ENCODE data around the gene AOAH. TPM values are rescaled to one million over a fixed set of nuclear protein-coding genes. Genes with fewer than 3 reads are reported as not detected.
A peak's percentile ranks its signal among the peaks of the same experiment; 100 is the strongest.

Gene AOAH
- total RNA-seq, 1 experiment from 2014 or later, result 0.39 TPM

DNA sequence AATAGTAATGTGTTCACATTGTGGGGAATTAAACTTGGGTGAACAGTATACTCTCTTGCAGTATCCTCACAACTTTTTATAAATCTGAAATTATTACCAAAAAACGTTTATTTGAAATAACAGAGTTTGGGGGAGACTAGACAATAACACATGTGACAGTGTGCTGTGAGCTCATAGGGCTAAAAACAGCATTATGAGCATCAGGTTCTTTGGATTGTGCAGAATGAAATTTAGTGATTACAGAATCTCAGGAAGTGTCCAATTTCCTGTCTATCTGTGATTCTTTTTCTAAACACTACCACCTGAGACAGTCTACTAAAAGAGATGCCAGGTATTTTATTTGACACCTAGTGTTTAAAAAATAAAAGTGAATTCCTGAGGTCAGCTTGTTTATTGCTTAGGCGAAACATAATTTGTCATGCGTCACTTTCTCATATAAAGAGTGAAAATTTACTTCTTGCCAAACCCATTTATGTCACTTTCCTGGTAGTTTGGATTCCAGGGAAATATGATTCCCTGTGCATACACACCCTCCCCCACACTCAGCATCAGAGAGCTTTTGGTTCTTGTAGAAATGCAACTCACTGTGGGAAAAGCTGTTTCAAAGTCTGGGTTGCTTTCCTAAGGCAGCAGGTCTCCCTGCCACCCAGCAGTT, 71.2 kb downstream of the AOAH start:
- H3K18ac ChIP-seq (ENCODE audit: insufficient read length, low read depth, low read length), result no peak overlapping the region
- no peaks in the 10 kb centered on the region; a peak in 1 of 5 replicates for H3K9me3 Mint-ChIP-seq
- H3K14ac ChIP-seq (ENCODE audit: insufficient read depth, low read length), result peak overlapping the region; percentile 54; the same call in 1 of the 2 replicates
- no peak overlapping the region for H3K9ac ChIP-seq (ENCODE audit: extremely low read depth, insufficient read length, low read length)
- no peak overlapping the region for H3K23ac ChIP-seq (ENCODE audit: insufficient read length, low read depth, low read length)
- H2BK20ac ChIP-seq (ENCODE audit: low read depth, low read length, poor library complexity, severe bottlenecking), result no peak overlapping the region
- no peak overlapping the region for H2BK15ac ChIP-seq (ENCODE audit: low read depth, low read length)
- H3K27me3 Mint-ChIP-seq (ENCODE audit: low read depth), result no peaks in the 10 kb centered on the region; the same call in 1 of the 2 replicates
- peak overlapping the region in 1 of 2 experiments; percentile 6; a peak in 1 of 5 replicates for H3K4me3 Mint-ChIP-seq
- no peak overlapping the region for H3K27ac ChIP-seq (ENCODE audit: insufficient read length, low read depth, low read length)
- no peaks in the 10 kb centered on the region for H3K36me3 Mint-ChIP-seq (ENCODE audit: insufficient read depth in 1 of 3, low read depth in 3 of 3)
- no peaks in the 10 kb centered on the region for H3K23me2 ChIP-seq (ENCODE audit: insufficient read length, low read depth, low read length, poor library complexity, severe bottlenecking)
- no peak overlapping the region for H2AFZ ChIP-seq (ENCODE audit: low read length)
- no peak overlapping the region for H4K91ac ChIP-seq (ENCODE audit: insufficient read length, low read depth, low read length)
- no peak overlapping the region for H2BK12ac ChIP-seq (ENCODE audit: insufficient read length, low read depth, low read length)
- no peak for DNase-seq
- TF ChIP-seq, protein P1, sequence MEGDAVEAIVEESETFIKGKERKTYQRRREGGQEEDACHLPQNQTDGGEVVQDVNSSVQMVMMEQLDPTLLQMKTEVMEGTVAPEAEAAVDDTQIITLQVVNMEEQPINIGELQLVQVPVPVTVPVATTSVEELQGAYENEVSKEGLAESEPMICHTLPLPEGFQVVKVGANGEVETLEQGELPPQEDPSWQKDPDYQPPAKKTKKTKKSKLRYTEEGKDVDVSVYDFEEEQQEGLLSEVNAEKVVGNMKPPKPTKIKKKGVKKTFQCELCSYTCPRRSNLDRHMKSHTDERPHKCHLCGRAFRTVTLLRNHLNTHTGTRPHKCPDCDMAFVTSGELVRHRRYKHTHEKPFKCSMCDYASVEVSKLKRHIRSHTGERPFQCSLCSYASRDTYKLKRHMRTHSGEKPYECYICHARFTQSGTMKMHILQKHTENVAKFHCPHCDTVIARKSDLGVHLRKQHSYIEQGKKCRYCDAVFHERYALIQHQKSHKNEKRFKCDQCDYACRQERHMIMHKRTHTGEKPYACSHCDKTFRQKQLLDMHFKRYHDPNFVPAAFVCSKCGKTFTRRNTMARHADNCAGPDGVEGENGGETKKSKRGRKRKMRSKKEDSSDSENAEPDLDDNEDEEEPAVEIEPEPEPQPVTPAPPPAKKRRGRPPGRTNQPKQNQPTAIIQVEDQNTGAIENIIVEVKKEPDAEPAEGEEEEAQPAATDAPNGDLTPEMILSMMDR (conservative IDR thresholded peaks at IDR 0.05), result no peak
- no peaks in the 10 kb centered on the region for H3K79me1 ChIP-seq (ENCODE audit: insufficient read depth, low read depth, low read length, poor library complexity, severe bottlenecking)
- no CpG with 5 or more reads among the region's 3 CpGs for WGBS (ENCODE audit: extremely low coverage, insufficient read length, low lambda C conversion rate)
- H3K56ac ChIP-seq (ENCODE audit: insufficient read length, low read depth, low read length), result no peak overlapping the region
- H3K4ac ChIP-seq (ENCODE audit: low read depth, low read length), result no peak overlapping the region
- no peak overlapping the region for H4K5ac ChIP-seq (ENCODE audit: insufficient read length, low read depth, low read length)
- no peaks in the 10 kb centered on the region for H3K9me3 ChIP-seq (ENCODE audit: control insufficient read depth, low read depth, low read length)
- no peak overlapping the region for H2BK5ac ChIP-seq (ENCODE audit: insufficient read length, low read length)
- H2BK120ac ChIP-seq (ENCODE audit: low read depth, low read length, poor library complexity, severe bottlenecking), result peak overlapping the region; percentile 8
- H4K20me1 ChIP-seq (ENCODE audit: control insufficient read depth, insufficient read depth, insufficient read length), result no peaks in the 10 kb centered on the region
- no peak overlapping the region for H2AK5ac ChIP-seq (ENCODE audit: insufficient read length, low read length)
- no peaks in the 10 kb centered on the region for H3K79me2 ChIP-seq (ENCODE audit: insufficient read depth, low read length)
- no peaks in the 10 kb centered on the region for H3K27me3 ChIP-seq (ENCODE audit: insufficient read depth, low read length)
- peaks cover 9% of the 10 kb centered on the region; the same call in 1 of the 2 replicates for H3K4me1 ChIP-seq (ENCODE audit: insufficient read depth, low read length)
- H3K4me1 Mint-ChIP-seq, result peaks cover 52 to 55% of the 10 kb centered on the region in 2 experiments
- H3K27ac Mint-ChIP-seq, result peak overlapping the region in 1 of 3 experiments; percentile 96; a peak in 3 of 7 replicates
- H4K8ac ChIP-seq (replicated peaks; ENCODE audit: insufficient read length, low read depth, low read length), result no peak overlapping the region
- peak overlapping the region; percentile 5 for H3K4me2 ChIP-seq (ENCODE audit: insufficient read depth, insufficient read length, low read length)
- H3T11ph ChIP-seq (ENCODE audit: low read length), result no peak overlapping the region

All from H9 (cell line).